ENCODE measurements around the gene TEX51.

DNA sequence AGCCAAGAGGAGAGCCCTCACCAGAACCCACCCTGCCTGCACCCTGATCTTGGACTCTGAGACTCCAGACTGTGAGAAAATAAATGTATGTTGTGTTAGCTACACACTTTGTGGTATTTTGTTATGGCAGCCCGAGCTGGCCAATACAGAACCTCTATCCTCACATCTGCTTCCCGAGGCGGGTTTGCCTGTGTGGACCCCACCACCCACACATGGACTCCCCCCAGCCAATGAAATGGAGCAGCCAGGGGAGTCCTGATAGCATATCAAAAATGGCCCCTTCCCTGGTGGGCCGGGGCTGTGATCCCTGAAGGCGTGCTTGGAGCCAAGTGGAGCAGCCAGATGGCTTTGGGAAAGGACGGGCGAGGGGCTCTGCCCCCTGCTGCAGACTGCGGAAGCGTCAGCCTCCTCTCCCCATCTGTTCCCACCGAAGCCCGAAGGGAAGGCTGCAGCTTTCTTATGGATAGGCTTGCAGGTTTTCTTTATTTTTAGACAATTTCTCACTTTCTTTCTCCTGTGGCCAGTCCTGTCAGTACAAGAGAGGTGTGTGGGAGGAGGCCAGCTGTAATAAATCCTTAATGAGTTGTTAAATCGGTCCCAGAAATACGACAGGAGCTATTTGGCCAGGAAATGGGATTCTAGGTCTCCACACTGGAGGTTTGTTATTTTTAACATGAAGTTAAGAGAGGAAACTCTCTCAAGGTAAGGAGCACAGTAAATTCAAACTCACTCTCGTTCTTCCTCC lies 34.4 kb downstream of the TEX51 start:
- TF ChIP-seq, protein P1, sequence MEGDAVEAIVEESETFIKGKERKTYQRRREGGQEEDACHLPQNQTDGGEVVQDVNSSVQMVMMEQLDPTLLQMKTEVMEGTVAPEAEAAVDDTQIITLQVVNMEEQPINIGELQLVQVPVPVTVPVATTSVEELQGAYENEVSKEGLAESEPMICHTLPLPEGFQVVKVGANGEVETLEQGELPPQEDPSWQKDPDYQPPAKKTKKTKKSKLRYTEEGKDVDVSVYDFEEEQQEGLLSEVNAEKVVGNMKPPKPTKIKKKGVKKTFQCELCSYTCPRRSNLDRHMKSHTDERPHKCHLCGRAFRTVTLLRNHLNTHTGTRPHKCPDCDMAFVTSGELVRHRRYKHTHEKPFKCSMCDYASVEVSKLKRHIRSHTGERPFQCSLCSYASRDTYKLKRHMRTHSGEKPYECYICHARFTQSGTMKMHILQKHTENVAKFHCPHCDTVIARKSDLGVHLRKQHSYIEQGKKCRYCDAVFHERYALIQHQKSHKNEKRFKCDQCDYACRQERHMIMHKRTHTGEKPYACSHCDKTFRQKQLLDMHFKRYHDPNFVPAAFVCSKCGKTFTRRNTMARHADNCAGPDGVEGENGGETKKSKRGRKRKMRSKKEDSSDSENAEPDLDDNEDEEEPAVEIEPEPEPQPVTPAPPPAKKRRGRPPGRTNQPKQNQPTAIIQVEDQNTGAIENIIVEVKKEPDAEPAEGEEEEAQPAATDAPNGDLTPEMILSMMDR (IDR thresholded peaks at IDR 0.05): no peak
- TF ChIP-seq EP300 (IDR thresholded peaks at IDR 0.05) (no peak), POLR2A (IDR thresholded peaks at IDR 0.05; ENCODE audit: low read depth) (no peak)

Data from esophagus muscularis mucosa (tissue), 4 donors.